Peyer's patch (tissue), 4 donors: ENCODE results near the gene ASB3.

Source experiments
- POLR2A ChIP-seq, 2 donors: fragments of 450-650 bp; IDR thresholded peaks; one replicate each; pipeline ENCODE4 v1.5.1; 2017; ENCODE audit warnings: antibody characterized with exemption in 2 of 2, mild to moderate bottlenecking in 2 of 2, moderate library complexity in 2 of 2
- TF ChIP-seq, protein P1 (sequence below), 6 experiments: fragments of 450-650 bp in 4 of 6; fragments of 200-600 bp in 2 of 6; sonication (generic) in 1 of 6; IDR thresholded peaks; one replicate each; pipeline ENCODE4 v1.5.1; 2017 to 2019; ENCODE audit warnings: antibody characterized with exemption in 6 of 6, mild to moderate bottlenecking in 3 of 6, moderate library complexity in 1 of 6

DNA sequence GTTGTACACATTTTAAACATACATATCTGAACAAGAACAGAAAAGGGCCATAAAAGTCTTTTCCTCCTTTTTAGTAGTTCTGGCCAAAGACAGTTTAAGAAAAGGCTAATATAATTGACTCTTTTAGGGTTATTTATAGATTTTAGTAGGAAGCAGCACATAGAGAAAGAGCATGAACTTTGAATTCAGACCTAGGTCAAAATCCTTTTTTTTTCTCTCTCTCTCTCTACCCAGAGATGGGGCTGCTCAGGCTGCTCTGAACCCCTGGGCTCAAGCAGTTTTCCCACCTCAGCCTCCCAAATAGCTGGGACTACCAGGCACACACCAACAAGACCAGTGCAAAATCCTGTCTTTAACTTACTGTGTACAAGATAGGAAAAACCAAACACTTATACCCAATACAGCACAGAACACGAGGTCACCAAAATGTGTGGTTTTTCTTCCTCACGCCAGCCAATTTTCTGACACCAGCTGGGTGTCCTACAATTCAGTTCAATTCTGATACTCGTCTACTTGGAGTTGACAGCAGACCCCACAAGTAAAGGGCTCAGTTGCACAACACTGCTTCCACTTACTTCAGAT, 32.2 kb upstream of the ASB3 start:
- TF ChIP-seq, protein P1, sequence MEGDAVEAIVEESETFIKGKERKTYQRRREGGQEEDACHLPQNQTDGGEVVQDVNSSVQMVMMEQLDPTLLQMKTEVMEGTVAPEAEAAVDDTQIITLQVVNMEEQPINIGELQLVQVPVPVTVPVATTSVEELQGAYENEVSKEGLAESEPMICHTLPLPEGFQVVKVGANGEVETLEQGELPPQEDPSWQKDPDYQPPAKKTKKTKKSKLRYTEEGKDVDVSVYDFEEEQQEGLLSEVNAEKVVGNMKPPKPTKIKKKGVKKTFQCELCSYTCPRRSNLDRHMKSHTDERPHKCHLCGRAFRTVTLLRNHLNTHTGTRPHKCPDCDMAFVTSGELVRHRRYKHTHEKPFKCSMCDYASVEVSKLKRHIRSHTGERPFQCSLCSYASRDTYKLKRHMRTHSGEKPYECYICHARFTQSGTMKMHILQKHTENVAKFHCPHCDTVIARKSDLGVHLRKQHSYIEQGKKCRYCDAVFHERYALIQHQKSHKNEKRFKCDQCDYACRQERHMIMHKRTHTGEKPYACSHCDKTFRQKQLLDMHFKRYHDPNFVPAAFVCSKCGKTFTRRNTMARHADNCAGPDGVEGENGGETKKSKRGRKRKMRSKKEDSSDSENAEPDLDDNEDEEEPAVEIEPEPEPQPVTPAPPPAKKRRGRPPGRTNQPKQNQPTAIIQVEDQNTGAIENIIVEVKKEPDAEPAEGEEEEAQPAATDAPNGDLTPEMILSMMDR (IDR thresholded peaks at IDR 0.05): no peak
- no peak for TF ChIP-seq POLR2A (IDR thresholded peaks at IDR 0.05)
